HG03196 (cell line): ENCODE data around the gene FAT2.
"Not testable (repeated sequence)": the region's sequence is repeated elsewhere in the genome, so short reads cannot be mapped to it uniquely, and the experiment has no call there.

Experiments used
- ATAC-seq: cut with Tn5 transposase; IDR thresholded peaks from one replicate; pipeline ENCODE4 v1.9.1; 2021; ENCODE audit not compliant: unreplicated experiment

The FAT2 gene

GRCh38 chr5:151581812-151582583 lies 9.1 kb downstream of the FAT2 start:
- no peak for ATAC-seq

GRCh38 chr5:151581347-151581746 lies 9.8 kb downstream of the FAT2 start:
- ATAC-seq, result no peak

DNA sequence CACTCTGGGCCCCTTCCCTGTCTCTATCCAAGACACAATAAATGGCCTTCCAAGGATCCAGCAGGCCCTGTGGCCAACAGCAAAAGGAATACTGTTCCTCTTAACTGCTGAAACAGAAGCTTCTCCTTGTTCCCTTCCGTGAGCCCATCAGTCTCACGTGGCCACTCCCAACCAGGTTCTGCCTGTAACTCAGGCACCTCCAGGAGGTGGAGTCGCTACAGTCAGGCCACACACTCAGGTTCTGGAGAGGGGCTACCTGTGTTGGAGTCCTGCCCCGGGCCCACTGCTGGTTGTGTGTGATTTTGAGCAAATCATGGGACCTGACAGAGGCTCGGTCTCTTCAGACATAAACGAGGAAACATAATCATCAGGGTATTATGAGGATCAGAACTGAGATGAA lies 10.3 kb downstream of the FAT2 start:
- ATAC-seq, result no peak

- ATAC-seq, result no peak
These were observed 10.9 kb downstream of the FAT2 start for GRCh38 chr5:151580239-151580638.

DNA sequence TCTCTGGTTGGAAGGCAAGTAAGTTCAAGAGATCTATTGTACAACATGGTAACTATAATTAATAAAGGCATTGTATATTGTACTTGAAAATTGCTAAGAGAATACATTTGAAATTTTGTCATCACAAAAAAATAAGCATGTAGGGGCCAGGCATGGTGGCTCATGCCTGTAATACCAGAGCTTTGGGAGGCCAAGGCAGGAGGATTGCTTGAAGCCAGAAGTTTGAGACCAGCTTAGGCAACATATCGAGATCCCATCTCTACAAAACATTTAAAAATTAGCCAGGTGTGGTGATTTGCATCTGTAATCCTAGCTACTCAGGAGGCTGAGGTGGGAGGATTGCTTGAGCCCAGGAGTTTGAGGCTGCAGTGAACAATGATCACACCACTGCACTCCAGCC lies 12.0 kb downstream of the FAT2 start:
- not testable (repeated sequence) for ATAC-seq

DNA sequence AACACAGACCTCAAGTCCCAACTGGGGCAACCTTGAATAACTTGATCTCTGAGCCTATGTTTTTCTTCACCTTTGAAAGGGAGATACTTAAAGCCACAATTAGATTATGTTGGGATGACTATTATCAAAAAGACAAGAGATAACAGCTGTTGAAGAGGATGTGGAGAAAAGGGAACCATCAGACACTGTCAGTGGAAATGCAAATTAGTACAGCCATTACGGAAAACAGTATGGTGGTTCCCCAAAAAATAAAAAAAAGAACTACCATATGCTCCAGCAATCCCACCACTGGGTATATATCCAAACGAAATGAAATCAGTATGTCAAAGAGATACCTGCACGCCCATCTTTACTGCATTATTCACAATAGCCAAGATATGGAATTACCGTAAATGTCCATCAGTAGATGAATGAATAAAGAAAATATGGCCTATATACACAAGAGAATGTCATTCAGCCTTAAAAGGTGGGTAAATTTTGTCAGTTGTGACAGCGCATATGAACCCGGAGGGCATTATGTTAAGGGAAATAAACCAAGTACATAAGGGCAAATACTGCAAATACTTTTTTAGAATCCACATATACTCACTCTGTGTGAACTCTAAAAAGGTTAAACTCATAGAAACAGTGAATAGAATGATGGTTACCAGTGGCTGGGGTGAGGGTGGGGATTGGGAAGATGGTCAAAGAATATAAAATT lies 12.7 kb downstream of the FAT2 start:
- ATAC-seq, result no peak

DNA sequence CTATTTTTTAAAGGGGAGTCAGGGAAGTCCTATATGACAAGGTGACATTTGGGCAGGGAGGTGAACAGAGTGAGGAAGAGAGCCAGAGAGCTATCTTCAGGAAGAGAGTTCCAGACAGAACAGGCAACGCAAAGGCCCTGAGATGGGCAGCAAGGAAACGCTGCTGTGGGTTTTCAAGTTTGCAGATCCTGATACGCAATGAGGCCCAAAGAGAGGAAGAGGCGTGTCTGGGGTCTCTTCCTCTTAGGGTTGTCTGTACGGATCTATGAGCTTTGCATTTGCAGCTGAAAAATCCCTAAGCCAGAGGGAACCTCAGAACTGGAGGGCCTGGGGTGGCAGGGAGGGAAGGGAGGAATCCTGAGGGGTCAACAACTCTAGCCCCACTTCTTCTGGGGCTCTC lies 13.6 kb downstream of the FAT2 start:
- ATAC-seq, result no peak

DNA sequence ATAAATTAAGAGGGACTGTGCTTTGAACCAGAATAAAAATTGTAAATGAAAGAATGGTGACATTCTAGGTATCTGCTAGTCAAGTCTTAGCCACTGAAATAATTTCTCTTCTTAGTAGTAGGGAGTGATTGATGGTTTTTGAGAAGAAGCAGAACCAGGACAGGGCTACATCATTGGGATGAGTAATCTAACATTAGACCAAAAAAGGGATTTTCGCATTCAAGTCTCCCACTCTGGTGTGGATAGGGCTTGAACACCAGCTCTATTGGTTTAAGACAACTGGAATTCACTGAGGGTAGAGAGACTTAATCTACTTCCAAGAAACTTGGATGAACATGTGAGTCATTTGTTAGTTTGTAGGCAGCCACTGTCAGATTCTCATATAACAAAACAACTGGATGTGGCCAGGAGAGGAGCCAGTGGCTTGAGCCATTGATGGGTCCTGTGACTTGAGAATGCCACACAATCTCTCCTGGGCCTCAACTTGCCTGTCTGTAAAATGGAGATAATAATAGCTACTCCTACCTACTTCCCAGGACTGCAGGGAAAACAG lies 16.6 kb downstream of the FAT2 start:
- no peak for ATAC-seq

DNA sequence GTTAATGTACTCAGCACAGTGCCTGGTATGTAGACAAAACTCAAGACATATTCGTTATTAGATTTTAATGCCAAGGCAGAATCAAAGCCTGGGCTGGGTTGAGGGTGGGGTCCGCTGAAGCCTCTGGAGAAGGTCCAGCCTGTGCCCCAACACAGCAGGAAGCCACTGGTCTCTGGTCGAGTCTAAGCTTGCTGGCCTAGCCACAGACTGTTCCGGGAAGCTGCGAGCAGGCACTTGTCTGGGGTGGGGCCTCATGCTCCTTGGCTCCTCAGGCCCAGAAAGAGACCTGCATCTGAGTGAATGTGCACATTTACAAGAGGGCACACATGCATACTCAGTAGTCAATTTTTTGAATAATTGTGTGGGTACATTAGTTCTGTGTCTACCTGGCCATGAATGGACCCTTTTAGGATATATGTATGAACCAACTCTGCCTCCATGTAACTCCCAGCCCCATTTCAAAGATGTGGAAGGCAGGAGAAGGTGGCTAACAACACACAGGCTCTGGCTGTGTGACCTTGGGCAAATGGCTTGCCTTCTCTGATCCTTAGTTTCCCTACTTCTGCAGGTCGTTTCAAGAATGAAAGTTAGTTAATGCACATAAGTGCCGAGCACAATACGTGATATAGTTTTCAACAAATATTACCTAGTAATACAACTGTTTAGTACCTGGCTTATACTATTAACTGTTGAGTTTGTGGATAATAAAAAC lies 18.3 kb downstream of the FAT2 start:
- no peak for ATAC-seq

DNA sequence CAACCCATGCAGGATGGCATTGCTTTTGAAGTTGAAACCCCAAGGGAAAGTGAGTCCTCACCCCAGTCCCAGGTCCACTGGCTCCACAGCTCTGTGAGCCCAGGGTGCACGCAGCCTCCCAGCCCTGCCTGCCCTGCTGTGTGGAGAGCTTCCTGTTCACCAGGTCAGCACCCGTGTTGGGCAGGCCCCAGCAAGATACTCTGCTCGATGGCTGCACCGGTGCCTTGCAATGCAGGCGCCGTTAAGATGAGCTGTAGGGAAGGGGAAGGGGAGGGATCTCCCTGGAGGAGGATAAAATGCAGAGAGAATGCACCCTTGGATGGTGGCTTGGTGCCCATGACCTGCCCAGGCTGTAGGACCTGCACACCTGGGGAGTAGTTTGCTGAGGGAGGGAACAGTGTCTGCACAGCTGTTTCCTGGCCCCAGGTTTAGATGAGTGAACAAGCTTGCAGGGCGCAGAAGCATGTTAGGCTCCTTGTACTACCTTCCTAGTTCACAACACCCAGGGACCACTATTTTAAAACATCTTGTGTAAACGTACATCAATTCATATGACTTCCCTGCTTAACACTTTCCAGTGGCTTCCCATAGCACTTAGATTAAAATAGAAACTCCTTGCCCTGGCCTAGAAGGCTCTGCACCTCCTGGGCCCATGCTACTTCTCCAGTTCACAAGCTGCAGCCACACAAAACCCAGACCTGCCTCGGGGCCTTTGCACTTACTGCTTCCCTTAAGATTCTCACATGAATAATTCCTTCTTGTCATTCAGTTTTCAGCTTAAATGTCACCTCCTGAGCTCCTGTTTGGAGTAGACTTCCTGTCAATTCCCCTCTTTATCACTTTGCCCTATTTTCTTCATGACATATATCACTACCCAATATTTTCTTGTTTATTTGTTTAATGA lies 19.6 kb downstream of the FAT2 start:
- ATAC-seq, result no peak

DNA sequence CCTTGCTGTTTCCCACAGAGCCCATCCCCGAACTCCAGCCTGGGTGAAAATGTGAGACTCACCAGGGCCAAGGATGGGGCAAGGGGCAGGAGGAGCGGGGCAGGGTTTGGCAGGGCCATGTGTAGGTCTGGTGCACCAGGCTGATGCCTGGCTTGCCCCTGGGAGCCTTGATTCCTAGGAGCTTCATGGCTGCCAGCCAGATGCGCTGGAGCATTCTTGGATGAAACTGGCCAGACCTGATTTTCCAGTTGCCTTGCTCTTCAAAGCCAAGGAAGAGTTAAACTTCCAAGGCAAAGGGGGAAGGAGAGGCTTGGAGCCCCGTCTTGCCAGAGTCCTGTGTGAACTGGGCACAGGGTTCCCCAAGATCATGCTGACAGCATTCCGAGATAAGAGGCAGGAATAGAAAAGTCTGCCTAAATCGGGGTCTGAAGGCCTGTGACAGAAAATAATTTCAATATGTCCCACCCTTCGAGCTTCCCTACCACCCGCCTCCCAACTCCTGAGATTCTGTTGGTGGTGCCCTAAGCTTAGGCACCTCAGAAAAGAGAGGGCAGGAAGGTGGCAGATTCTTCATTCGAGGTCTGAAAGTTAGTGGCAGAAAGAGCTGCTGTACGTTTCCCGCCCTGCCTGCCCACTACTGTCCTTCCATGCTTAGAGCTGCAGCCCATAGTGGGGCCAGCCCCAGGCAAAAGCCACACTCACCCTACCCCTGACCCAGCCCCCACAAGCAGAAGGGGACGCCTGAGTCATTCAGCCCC lies 20.4 kb downstream of the FAT2 start:
- ATAC-seq, result no peak

GRCh38 chr5:151570058-151570457 lies 21.1 kb downstream of the FAT2 start:
- no peak for ATAC-seq

DNA sequence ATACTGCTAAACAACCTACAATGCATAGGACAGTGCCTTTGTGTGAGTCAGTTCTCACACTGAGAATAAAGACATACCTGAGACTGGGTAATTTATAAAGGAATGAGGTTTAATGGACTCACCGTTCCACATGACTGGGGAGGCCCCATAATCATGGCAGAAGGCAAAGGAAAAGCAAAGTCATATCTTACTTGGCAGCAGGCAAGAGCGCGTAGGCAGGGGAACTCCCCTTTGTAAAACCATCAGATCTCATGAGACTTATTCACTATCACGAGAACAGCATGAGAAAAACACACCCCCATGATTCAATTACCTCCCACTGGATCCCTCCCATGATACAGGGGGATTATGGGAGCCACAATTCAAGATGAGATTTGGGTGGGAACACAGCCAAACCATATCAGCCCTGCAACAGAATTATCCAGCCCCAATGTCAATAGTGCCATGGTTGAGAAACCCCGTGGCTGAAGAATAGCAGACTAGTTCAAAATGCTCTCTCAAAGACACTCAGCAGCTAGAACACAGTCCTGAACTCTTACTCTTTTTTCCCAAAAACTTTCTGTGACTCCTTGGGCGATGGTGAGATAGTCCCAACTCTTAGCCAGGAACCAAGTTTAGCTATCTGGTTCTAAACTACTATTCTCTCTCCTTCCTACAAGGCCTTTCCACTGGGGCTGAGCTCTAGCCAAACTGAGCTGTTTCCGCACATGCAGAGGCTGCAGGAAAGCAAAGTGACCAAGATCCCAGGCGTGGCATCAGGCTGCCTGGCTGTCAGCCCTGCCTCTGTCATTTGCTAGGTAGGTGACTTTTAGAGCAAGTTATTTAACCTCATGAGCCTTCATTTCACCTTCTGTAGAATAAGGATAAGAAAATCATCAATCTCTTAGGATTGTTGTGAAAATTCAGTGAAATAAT lies 21.7 kb downstream of the FAT2 start:
- ATAC-seq, result no peak

DNA sequence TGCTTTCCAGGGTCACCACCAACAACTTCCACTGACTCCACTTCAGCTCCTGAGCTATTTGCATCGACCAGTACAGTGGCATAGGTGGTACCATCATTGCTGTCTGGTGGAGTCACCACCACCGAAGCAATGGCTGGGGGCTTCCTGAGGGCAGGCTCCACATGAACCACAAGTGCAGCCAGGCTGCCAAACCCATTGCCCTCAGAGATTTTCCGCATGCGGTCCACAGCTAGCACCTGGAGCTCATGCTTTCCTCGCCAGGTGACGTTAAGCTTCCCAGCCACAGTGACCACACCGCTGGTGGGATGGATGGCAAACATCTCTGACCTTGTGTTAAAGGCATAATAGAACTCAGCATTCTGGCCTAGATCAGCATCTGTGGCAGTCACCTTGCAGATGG lies 23.1 kb downstream of the FAT2 start:
- no peak for ATAC-seq

GRCh38 chr5:151565971-151566370 lies 25.2 kb downstream of the FAT2 start:
- no peak for ATAC-seq

DNA sequence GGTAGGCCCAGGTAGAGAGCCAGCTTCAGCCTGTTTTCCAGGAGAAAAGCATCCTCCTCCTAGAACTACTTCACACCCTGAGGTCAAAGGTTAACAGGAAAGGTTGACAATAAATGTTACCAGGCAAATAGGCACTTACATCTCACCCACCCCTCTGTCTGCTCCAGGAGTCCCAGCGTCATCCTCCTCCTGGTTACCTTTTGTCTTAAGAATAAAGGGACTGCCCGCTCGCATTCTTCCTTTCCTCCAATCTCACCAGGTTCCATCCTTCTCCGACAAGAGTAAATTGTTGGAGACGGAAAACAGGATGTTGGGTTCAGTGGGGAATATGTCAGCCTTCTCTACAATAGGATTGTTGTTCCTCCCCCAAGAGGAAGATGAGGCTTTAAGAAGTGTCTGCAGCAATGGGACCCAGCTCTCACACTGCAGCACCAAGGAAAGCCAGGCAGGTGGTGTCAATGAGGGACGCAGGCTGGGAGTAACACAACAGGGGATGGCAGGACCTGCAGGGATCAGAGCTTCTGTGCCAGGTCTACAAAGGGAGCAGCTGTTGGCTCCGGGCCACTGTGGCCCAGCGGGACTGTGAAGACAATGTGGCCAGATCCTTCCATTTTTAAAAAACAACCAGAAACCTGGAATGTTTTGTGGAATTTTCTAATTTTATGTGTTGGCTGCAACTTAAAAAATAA lies 29.0 kb downstream of the FAT2 start:
- no peak for ATAC-seq

GRCh38 chr5:151557951-151558350 lies 33.2 kb downstream of the FAT2 start:
- ATAC-seq, result no peak

DNA sequence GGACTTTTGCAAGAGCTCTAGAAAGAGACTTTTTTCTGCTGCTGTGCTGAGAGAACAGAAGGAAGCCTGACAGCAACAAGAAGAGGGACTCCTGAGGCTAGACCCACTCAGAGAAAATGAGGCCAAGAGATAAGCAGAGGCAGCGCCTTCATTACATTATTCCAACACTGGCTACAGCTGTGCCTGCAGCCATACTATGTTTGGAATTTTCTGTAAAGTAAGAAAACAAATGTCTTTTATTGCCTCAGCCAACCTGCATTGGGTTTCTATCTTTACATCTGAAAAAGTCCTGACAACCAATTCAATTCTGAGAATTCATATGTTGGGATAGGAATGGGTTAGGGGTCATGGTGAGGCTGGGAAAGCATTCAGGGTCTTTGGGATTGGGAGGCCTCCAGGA lies 33.7 kb downstream of the FAT2 start:
- no peak for ATAC-seq
